ENCODE results near the gene DNAJC6.

The DNAJC6 gene

DNA sequence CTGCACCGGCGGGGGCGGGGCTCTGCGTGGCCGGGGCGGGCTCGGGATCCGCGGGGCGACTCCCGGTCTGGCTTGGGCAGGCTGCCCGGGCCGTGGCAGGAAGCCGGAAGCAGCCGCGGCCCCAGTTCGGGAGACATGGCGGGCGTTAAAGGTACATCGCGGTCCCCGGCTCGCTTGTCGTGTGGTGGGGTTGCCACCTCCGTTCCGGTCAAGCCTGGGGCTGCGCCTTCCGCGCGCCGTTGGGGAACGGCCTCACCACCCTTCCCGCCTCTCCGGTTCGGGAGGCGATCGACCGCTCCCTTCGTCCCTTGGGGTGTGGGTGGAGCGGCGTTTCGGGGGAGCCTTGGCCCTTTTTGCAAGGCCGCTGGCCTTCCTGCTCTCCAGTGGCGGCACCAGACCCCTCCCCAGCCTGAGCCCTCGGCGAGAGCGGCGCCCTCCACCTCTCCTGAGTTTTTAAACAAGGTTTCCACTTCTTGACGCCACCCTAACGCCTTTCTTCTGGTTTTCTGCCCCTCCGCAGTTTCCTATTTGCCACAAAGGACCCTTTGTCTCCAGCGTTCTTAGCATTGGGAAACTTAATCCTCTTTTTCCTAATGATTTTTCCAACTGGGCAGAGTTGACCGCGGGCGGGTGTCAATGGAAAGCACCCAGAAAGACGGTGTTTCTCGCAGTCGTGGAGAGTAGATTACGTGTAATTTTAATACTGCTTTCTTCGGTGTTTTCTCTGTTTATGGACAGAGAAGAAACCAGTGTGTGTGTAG lies 111.4 kb downstream of the DNAJC6 start, which contains the start of the genes LEPR and LEPROT:
Gene LEPR, plus strand, starts transcription at position 79 of the 761 bp plus-strand sequence. CDS start 144,898 bp downstream, outside the sequence.
Gene LEPROT, plus strand, starts transcription at position 79 of the 761 bp plus-strand sequence. Its CDS starts 57 bp downstream, at position 136.
- peaks cover 7% of the 10 kb centered on the region for H3K36me3 Mint-ChIP-seq
- H3K4me3 Mint-ChIP-seq = no peak within 1 kb of the TSS
- peaks cover 14% of the 10 kb centered on the region for H3K4me1 Mint-ChIP-seq
- H3K27me3 Mint-ChIP-seq = no peaks in the 10 kb centered on the region
- no peaks in the 10 kb centered on the region for H3K9me3 Mint-ChIP-seq
- ATAC-seq = no peak
- no peak within 1 kb of the TSS for H3K27ac Mint-ChIP-seq

DNA sequence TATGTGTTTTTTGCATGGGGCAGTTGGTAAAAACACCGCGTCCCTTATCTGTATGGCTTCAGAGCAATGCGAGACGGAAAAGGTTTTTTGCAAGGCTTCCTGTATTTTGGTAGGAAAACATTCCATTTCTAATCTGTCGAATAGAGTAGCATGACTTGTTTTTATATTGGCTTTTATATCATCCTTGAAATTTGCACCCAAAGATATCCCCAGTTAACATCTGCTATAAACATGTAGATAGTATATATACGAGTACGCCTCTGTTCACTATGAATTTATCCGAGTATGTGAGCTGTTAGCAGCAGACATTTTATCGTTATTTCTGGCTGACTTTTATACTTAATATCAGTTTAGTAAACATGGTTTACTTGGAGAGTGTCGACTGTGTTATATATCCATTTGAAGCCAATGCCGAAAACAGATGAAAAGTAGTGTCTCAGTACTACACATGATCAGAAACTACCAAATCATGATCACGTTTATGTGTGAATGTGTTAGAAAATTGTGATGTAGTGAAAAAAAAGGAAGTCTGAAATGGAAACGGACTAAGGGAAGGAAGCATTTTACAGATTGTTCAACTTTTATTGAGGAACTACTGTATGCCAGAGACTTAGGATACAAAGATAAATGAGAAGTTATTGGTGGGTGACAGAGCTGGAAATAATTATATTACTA lies 112.1 kb downstream of the DNAJC6 start:
- Mint-ChIP-seq H3K36me3 (peaks cover 14% of the 10 kb centered on the region), H3K4me3 (no peak overlapping the region), H3K4me1 (peaks cover 14% of the 10 kb centered on the region)

DNA sequence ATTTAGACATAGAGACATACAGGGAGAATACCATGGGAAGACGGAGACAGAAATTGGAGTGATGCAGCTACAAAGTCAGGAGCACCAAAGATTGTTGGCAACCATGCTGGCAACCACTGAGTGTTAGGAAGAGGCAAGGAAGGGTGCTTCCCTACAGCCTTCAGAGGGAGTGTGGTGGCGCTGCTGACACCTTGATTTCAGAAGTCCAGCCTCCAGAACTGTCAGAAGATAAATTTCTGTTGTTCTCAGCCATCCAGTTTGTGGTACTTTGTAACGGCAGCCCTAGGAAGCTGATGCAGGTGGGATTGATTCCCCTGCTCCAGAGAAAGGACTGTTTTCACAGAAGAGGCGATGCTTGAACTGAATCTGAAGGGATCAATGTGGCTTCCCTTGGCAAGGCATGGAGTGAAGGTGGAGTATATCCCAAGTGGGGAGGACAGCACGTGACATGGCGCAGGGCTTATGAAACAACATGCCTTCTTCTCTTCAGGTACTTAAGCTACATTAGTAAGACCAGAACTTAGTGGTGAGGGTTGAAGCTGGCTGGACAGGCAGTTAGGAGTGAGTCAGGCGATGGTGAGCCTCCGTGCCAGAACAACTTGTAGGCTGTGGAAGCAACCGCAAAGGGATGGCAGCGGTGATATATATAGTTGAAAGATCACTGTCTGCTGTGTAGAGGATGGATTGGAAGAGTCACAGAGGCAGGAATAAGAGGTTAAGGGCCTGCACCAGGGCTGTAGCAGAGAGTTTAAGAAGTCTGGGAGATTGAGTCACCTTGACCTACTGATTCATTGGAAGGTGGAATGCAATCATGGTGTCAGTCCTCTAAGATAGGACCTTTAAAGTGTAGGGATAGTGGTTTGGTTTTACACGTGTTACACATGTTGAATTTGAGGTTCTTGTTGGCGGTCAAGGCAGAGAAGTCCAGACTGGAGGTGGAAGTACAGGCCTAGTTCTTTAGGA lies 113.2 kb downstream of the DNAJC6 start:
- Mint-ChIP-seq H3K9me3 (no peaks in the 10 kb centered on the region), H3K27me3 (no peaks in the 10 kb centered on the region), H3K36me3 (peaks cover 20% of the 10 kb centered on the region), H3K27ac (no peak overlapping the region), H3K4me1 (peaks cover 14% of the 10 kb centered on the region), H3K4me3 (no peak overlapping the region)
- ATAC-seq = no peak

More for the DNA sequence above, 112.1 kb downstream of the DNAJC6 start:
- no peaks in the 10 kb centered on the region for H3K9me3 Mint-ChIP-seq
- ATAC-seq = no peak
- H3K27me3 Mint-ChIP-seq = no peaks in the 10 kb centered on the region
- H3K27ac Mint-ChIP-seq = no peak overlapping the region

DNA sequence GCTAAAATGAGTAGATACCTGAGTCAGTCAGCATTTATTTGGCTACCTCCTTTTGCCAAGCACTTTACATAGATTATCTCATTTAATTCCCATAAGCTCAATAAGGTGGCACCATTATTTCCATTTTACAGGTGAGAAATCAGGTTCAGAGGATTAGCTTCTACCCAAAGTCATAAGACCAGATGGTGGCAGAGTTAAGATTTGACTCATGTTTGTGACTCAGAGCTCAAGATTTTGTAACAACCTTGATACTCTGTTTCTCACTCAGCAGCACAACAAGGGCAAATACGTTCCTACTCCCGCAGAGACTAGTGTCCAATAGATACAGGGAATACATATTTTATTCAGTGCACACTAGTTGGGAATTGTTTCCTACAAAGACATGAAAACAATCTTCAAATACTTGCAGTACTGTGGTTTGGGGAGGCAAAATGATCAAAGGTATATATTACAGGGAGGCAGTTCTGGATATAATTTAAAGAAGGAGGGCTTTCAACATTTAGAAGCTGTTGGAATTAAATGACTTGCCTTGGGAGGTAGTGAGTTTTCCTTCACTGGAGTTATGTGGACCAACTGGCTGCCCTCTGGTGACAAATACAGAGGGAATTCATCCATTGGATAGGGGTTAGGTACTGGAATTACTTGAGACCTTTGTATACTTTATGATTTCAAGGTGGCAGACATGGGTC lies 114.7 kb downstream of the DNAJC6 start:
- no peak for ATAC-seq
- H3K4me1 Mint-ChIP-seq = peaks cover 13% of the 10 kb centered on the region
- no peaks in the 10 kb centered on the region for H3K27me3 Mint-ChIP-seq
- no peak overlapping the region for H3K4me3 Mint-ChIP-seq
- peaks cover 20% of the 10 kb centered on the region for H3K36me3 Mint-ChIP-seq
- H3K9me3 Mint-ChIP-seq = no peaks in the 10 kb centered on the region
- H3K27ac Mint-ChIP-seq = no peak overlapping the region

DNA sequence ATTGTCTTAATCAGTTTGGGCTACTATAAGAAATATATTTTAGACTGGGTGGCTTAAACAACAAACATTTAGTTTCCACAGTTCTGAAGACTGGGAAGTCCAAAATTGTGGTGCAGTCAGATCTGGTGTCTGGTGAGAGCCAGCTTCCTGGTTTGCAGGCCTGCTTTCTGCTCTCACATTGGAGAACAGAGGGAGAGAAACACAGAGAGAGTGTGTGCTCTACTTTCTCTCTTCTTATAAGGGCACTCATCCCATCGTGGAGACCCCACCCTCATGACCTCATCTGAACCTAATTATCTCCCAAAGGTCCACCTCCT lies 115.2 kb downstream of the DNAJC6 start:
- Mint-ChIP-seq H3K4me1 (peaks cover 8% of the 10 kb centered on the region), H3K9me3 (no peaks in the 10 kb centered on the region), H3K36me3 (peaks cover 20% of the 10 kb centered on the region), H3K4me3 (no peak overlapping the region), H3K27me3 (no peaks in the 10 kb centered on the region), H3K27ac (no peak overlapping the region)
- ATAC-seq = no peak

DNA sequence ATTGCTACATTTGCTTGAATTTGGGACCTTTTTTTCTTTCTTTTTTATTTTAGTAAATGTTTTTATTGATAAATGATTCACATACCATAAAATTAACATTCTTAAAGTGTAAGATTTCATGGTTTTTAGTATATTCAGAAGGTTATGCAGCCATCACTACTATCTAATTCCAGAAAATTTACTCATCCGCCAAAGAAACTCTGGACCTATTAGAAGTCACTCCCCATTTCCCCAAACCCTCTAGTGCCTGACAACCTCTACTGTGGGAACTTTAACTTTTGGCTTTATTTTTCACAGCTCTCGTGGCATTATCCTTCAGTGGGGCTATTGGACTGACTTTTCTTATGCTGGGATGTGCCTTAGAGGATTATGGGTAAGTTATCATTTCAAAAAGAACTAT lies 115.7 kb downstream of the DNAJC6 start:
- H3K4me3 Mint-ChIP-seq = no peak overlapping the region
- H3K27me3 Mint-ChIP-seq = no peaks in the 10 kb centered on the region
- H3K27ac Mint-ChIP-seq = no peak overlapping the region

DNA sequence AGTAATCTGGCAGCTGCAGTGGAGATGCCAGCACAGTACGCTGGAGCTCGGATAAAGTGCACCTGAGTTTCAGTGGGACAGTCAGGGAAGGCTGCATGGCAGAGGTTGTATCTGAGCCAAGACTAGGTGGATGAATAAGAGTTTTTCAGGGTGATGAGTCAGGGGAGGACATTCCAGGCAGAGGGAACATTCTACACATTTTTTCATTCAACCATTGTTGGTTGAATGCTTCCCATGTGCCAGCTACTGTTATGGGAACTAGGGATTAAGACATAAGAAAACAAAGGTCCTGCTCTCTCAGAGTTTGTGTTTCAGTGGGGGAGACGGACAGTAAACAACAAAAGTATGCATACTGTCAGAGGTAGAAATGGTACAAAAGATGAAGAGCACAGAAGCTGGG lies 116.4 kb downstream of the DNAJC6 start:
- ATAC-seq = no peak
- Mint-ChIP-seq H3K27ac (no peak overlapping the region), H3K36me3 (peaks cover 28% of the 10 kb centered on the region), H3K9me3 (no peaks in the 10 kb centered on the region), H3K27me3 (no peaks in the 10 kb centered on the region), H3K4me1 (peaks cover 5% of the 10 kb centered on the region), H3K4me3 (no peak overlapping the region)

More for the DNA sequence above, 115.7 kb downstream of the DNAJC6 start:
- ATAC-seq = no peak
- no peaks in the 10 kb centered on the region for H3K9me3 Mint-ChIP-seq
- peaks cover 24% of the 10 kb centered on the region for H3K36me3 Mint-ChIP-seq
- peaks cover 5% of the 10 kb centered on the region for H3K4me1 Mint-ChIP-seq

DNA sequence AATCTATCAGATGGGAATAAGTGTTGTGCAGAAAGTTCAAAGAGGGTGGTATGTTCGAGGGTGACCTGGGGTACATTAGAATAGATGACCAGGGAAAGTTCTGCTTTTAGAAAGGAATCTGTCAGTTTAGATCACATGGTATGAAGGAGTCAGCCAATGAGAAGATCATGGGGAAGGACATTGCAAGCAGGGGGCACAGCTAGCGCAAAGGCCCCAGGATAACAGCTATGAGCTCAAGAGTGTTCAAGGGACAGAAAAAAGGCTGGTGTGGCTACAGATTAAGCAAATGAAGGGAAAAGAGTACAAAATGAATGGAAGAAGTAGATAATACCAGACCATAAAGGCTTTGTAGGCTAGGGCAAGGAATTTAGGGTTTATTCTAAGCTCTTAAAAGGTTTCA lies 119.7 kb downstream of the DNAJC6 start:
- no peak overlapping the region for H3K4me3 Mint-ChIP-seq
- H3K27me3 Mint-ChIP-seq = no peaks in the 10 kb centered on the region
- no peak overlapping the region for H3K27ac Mint-ChIP-seq
- H3K9me3 Mint-ChIP-seq = no peaks in the 10 kb centered on the region
- peaks cover 34% of the 10 kb centered on the region for H3K36me3 Mint-ChIP-seq
- ATAC-seq = no peak
- H3K4me1 Mint-ChIP-seq = peaks cover 9% of the 10 kb centered on the region

DNA sequence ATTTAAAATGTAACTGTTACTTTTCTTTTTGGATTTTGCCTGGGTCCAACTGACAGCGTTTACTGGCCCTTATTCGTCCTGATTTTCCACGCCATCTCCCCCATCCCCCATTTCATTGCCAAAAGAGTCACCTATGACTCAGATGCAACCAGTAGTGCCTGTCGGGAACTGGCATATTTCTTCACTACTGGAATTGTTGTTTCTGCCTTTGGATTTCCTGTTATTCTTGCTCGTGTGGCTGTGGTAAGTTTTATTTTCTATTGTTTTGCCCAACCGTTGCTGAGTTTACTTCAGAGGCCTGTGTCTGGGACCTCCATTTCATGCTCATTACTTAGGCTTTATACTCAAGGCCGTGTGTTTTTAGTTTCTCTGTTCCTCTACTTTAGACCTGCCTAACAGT lies 120.5 kb downstream of the DNAJC6 start:
- no peak for ATAC-seq
- no peaks in the 10 kb centered on the region for H3K27me3 Mint-ChIP-seq
- no peak overlapping the region for H3K27ac Mint-ChIP-seq
- no peaks in the 10 kb centered on the region for H3K9me3 Mint-ChIP-seq
- H3K4me1 Mint-ChIP-seq = peaks cover 7% of the 10 kb centered on the region
- H3K36me3 Mint-ChIP-seq = peaks cover 39% of the 10 kb centered on the region
- H3K4me3 Mint-ChIP-seq = no peak overlapping the region

DNA sequence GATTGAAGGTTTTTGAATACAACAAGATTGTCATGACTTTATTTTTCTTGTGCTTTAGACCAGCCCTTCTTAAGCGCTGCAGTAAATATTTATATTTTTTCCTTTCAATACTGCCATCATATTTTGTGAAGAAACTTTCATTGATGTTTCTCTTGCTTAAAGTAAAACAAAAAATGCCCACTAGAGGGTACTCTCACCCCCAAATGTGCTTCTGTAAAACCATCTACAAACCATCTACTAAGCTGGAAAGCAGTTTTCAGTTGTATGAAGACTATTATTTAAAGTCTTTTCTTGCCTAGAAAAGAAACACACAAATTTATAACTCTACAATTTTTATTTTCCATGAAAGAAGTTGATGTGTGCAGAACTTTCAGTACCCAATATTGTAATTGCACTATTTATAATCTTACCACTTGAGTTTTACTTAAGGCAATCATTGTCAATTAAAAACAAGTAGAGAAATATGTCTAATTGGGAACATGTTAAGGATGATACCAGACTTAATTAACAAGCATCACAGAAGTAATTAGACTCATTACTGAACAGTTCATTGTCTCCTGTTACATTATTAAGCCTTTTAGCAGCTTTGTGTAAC lies 121.9 kb downstream of the DNAJC6 start:
- peaks cover 7% of the 10 kb centered on the region for H3K4me1 Mint-ChIP-seq
- H3K36me3 Mint-ChIP-seq = peaks cover 35% of the 10 kb centered on the region
- no peaks in the 10 kb centered on the region for H3K27me3 Mint-ChIP-seq
- ATAC-seq = no peak
- no peaks in the 10 kb centered on the region for H3K9me3 Mint-ChIP-seq
- H3K4me3 Mint-ChIP-seq = no peak overlapping the region
- H3K27ac Mint-ChIP-seq = no peak overlapping the region

DNA sequence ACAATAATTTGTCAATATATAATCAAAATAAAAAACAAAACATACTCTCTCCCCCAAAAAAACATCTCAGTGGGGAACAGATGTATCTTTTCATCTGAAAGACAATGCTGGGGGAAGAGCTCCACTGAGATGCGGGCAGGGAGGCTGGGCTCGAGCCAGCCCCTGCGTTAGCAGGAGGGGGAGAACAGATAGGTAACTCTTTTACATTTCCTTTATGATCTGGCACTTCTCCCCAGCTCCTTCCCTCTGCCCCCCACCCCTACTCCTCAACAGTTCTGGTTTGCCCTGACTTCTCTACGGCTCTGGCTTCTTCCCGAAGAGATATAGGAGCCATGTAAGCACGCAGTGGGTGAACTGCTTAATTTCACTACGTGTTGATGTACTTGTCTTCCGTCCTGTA lies 123.6 kb downstream of the DNAJC6 start:
- no peaks in the 10 kb centered on the region for H3K9me3 Mint-ChIP-seq
- no peak for ATAC-seq
- no peak overlapping the region for H3K4me3 Mint-ChIP-seq
- peaks cover 7% of the 10 kb centered on the region for H3K4me1 Mint-ChIP-seq
- H3K36me3 Mint-ChIP-seq = peaks cover 35% of the 10 kb centered on the region
- H3K27ac Mint-ChIP-seq = no peak overlapping the region
- no peaks in the 10 kb centered on the region for H3K27me3 Mint-ChIP-seq

DNA sequence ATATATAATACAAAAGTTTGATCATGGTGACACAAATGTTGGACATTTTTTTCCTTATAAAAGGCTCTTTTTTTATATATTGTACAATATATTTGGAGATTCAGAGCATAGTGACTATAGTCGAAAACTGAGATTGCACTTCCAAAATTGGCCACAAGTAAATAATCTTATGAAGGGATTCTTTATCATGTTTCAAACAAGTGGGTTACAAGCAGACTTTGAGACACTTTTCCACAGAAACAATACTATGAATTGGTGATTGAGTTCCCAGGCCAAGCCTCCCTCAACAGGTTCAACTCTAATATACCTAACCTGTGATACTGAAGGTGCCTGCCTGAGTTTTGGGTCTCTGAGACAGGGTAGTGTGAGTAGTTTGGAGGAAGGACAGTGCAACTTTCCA lies 124.9 kb downstream of the DNAJC6 start:
- Mint-ChIP-seq H3K4me1 (peaks cover 7% of the 10 kb centered on the region), H3K36me3 (peaks cover 35% of the 10 kb centered on the region), H3K27ac (no peak overlapping the region), H3K9me3 (no peaks in the 10 kb centered on the region), H3K4me3 (no peak overlapping the region), H3K27me3 (no peaks in the 10 kb centered on the region)
- no peak for ATAC-seq

DNA sequence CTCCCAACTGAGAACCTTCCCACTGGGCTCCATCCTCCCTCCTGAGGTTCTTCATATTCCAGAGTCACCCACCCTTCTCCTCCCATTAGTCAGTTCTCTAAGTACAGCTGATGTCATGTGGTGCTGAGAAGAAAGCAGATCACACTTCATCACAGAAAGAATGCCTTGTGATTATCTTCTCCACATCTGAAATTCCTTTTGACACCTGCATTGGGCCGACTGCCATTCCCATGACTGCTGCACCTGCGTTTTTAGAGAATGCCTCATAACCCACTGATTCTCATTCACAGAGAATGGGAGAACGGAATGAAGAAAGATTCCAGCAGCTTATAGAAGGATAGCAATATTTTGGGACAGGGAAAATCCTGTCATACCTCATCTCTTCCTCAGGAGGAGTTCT lies 125.4 kb downstream of the DNAJC6 start:
- no peak for ATAC-seq
- Mint-ChIP-seq H3K9me3 (no peaks in the 10 kb centered on the region), H3K4me1 (peaks cover 7% of the 10 kb centered on the region), H3K27ac (no peak overlapping the region), H3K4me3 (no peak overlapping the region), H3K36me3 (peaks cover 33% of the 10 kb centered on the region), H3K27me3 (no peaks in the 10 kb centered on the region)

DNA sequence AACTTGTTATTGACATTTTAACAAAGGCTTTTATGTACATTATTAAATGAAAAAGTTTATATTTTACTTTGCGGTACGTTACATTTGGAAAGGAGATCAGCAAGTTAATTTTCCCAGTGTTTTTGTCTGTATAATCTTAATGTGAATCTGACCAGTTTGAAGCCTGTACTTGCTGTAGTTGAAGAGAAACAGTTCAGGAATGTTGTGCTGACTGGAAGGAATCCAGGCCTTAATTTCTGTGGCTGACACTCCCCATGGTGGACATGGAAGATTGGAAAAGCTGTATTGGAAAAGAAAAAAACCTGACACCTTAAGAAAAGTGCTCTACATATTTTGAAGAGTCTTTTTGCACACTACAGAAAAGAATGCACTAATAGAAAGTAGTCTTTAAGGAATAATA lies 126.6 kb downstream of the DNAJC6 start:
- no peaks in the 10 kb centered on the region for H3K27me3 Mint-ChIP-seq
- H3K9me3 Mint-ChIP-seq = no peaks in the 10 kb centered on the region
- peaks cover 7% of the 10 kb centered on the region for H3K4me1 Mint-ChIP-seq
- H3K27ac Mint-ChIP-seq = no peak overlapping the region
- H3K4me3 Mint-ChIP-seq = no peak overlapping the region
- no peak for ATAC-seq
- peaks cover 27% of the 10 kb centered on the region for H3K36me3 Mint-ChIP-seq
